Measurements from ENCODE around the gene APIP.

APIP gene

DNA sequence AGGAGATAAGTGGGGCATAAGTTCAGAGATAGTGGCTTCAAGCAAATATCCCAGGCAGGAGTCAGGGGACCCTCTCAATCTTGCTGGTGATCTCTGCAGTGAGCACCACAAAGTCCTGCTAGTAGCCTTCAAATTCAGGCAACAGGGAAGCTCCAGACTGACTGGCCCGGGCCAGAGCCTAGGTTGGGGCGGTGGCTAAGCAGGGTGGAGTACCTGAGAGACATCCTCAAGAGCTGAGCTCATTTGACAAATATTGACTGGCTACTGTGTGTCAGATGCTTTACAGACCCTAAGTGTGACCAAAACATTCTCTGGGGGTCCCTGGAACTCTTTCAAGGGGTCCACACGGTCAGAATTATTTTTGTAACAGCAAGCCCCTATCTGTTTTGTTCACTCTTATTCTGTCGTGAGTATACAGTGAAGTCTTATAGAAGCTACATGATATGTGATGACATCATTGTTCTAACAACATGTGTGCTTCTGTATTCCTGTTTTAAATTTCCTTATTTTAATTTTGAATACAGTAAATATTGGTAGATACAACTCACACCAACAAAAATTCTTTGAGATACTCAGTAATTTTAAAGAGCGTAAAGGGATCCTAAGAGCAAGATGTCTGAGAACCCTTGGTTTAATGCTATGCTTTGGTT is 71.6 kb downstream of the APIP start:
- peaks cover 35% of the 10 kb centered on the region for H3K27me3 Mint-ChIP-seq
- ATAC-seq (replicated peaks; ENCODE audit: extremely low read depth, poor library complexity, severe bottlenecking): no peak
- H3K27ac Mint-ChIP-seq (ENCODE audit: low read depth): no peak overlapping the region
- no peak for DNase-seq (ENCODE audit: low spot score in 2 of 2)
- no peaks in the 10 kb centered on the region for H3K4me1 Mint-ChIP-seq
- H3K36me3 Mint-ChIP-seq (ENCODE audit: insufficient read depth): peaks cover 2% of the 10 kb centered on the region
- H3K4me3 Mint-ChIP-seq: no peak overlapping the region
- H3K9me3 Mint-ChIP-seq: no peaks in the 10 kb centered on the region

DNA sequence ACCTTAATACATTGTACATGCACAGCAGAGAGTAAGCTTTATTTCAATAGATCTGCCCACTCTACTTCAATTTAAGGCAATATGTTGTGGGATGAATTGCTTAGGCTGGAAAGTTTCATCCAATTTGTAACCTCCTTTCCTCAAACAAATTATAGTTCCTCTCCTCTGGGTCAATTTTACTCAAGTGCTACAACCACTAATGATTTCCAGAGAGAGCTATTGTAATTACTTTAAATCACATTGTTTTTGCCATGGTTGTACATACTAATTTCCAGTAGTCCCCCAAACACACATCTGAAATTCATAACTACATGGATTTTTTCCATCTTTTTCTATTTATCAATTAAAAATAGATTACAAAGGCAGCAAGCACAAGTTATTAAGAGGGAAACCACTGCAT is 72.9 kb downstream of the APIP start:
- no peak overlapping the region for H3K4me3 Mint-ChIP-seq
- no peaks in the 10 kb centered on the region for H3K9me3 Mint-ChIP-seq
- no peak for ATAC-seq (replicated peaks; ENCODE audit: extremely low read depth, poor library complexity, severe bottlenecking)
- no peak overlapping the region for H3K27ac Mint-ChIP-seq (ENCODE audit: low read depth)
- peaks cover 4% of the 10 kb centered on the region for H3K36me3 Mint-ChIP-seq (ENCODE audit: insufficient read depth)
- H3K4me1 Mint-ChIP-seq: no peaks in the 10 kb centered on the region
- no peak for DNase-seq (ENCODE audit: low spot score in 2 of 2)
- peaks cover 34% of the 10 kb centered on the region for H3K27me3 Mint-ChIP-seq

DNA sequence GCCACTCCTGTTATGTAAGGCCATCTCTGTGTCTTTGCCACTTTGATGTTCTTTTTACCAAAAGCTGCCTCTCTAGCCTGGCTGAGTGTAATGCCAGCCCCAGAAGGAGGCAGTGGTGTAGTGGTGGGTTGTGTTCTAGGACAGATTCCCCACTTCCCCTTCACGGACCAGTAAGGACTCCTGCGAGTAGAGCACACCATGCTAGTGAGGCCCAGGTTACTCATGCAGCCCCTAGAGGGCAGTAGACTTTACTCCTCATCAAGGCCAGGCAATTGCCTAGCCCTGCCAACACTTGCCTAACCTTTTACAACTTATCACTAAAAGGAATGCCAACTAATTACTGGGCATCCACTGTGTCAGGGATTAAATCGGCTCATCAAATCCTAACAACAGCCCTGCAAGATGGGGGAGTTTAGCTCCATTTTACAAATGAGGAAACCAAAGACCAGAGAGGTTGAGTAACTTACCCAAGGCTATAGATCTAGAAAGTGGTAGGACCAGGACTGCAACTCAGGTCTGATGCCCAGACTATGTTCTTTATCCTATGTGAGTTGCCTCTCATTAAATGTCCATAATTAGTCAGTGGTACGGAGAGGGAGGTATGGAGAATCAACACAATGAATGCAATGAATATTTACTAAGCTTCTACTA is 75.3 kb downstream of the APIP start:
- H3K27me3 Mint-ChIP-seq: peaks cover 39% of the 10 kb centered on the region
- H3K9me3 Mint-ChIP-seq: no peaks in the 10 kb centered on the region
- no peak overlapping the region for H3K4me3 Mint-ChIP-seq
- peaks cover 4% of the 10 kb centered on the region for H3K36me3 Mint-ChIP-seq (ENCODE audit: insufficient read depth)
- DNase-seq (ENCODE audit: low spot score in 2 of 2): no peak
- no peaks in the 10 kb centered on the region for H3K4me1 Mint-ChIP-seq
- ATAC-seq (replicated peaks; ENCODE audit: extremely low read depth, poor library complexity, severe bottlenecking): peak; percentile 32
- no peak overlapping the region for H3K27ac Mint-ChIP-seq (ENCODE audit: low read depth)

DNA sequence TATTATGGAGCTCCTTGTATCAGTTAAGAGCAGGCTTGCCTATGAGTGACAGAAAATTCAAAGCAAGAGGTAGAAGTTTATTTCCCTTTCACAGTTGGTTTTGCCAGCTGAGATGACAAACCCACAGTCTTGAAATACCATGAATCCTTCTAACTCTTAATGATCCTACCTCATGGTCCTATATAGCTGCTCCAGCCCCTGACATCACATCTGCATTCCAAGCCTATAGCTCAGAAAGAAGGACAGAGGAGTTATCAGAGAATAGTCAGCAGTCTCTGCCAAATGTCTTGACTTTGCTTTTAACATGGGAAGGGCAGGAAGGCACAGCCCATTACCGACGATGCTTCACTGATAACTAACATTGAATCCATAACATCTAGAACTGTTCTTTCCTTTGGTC is 76.2 kb downstream of the APIP start:
- H3K27ac Mint-ChIP-seq (ENCODE audit: low read depth): no peak overlapping the region
- H3K4me1 Mint-ChIP-seq: no peaks in the 10 kb centered on the region
- no peak overlapping the region for H3K4me3 Mint-ChIP-seq
- ATAC-seq (replicated peaks; ENCODE audit: extremely low read depth, poor library complexity, severe bottlenecking) (no peak), DNase-seq (ENCODE audit: low spot score in 2 of 2) (no peak)
- H3K27me3 Mint-ChIP-seq: peaks cover 47% of the 10 kb centered on the region
- H3K9me3 Mint-ChIP-seq: no peaks in the 10 kb centered on the region
- H3K36me3 Mint-ChIP-seq (ENCODE audit: insufficient read depth): peaks cover 4% of the 10 kb centered on the region

DNA sequence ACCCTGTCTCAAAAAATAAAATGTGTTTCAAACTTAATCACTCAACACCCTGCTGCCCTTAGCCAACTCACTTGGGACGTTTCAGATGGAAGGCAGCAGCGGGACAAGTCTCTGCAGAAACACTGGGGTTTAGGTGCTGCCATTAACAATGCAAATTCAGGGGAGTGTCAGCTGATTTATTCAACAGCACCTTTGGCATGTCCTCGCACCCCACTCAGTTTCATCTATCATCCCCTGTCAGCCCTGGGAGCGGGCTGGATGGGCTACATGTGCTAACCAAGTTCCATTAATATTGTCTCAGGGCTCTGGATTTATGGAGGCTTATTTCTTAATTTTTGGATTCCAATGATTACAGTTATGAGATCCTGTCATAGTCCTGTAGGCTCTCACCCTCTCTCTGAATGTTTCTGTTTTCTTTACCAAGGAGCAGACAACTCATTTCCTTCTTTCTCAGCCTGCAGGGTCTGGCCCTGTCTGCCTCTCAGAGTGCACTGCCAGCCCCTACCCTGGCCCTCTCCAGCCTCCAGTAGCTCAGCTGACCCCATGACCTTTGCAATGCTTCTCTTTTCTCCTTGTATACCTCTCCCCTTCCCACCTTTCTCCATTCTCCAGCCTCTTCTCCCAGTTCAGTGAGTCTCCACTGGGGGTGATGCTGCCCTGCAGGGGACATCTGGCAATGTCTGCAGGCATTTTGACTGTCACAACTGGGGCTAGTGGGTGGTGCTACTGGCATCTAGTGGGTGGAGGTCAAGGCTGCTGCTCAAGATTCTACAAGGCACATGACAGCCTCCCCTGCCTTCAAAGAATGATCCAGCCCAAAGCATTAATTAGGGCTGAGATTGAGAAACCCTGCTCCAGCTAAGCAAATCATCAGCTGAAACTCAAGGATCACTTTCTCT is 79.0 kb downstream of the APIP start:
- no peaks in the 10 kb centered on the region for H3K4me1 Mint-ChIP-seq
- no peaks in the 10 kb centered on the region for H3K9me3 Mint-ChIP-seq
- ATAC-seq (replicated peaks; ENCODE audit: extremely low read depth, poor library complexity, severe bottlenecking): no peak
- peaks cover 44% of the 10 kb centered on the region for H3K27me3 Mint-ChIP-seq
- no peak for DNase-seq (ENCODE audit: low spot score in 2 of 2)
- no peak overlapping the region for H3K27ac Mint-ChIP-seq (ENCODE audit: low read depth)
- no peak overlapping the region for H3K4me3 Mint-ChIP-seq
- peaks cover 2% of the 10 kb centered on the region for H3K36me3 Mint-ChIP-seq (ENCODE audit: insufficient read depth)

DNA sequence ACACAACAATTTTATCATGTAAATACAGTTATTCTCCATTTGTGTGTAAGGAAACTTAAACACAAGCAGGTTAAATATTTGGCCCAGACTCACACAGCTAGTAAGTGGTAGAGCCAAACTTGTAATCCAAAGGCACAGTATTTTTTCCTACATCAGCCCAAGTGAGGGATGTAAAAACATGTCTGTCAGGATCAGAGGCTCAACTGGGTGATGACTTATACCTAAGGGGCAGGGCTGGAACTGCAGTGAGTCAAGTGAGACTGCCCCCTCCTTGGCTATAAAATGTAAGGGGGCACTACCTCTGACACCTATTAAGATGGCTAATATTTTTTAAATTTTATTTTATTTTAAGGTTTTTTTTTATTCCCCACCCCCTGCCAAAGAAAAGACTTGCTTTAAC is 82.6 kb downstream of the APIP start:
- Mint-ChIP-seq H3K27ac (ENCODE audit: low read depth) (no peak overlapping the region), H3K27me3 (peaks cover 62% of the 10 kb centered on the region), H3K4me1 (no peaks in the 10 kb centered on the region), H3K36me3 (ENCODE audit: insufficient read depth) (peaks cover 2% of the 10 kb centered on the region), H3K9me3 (no peaks in the 10 kb centered on the region), H3K4me3 (no peak overlapping the region)
- ATAC-seq (replicated peaks; ENCODE audit: extremely low read depth, poor library complexity, severe bottlenecking) (no peak), DNase-seq (ENCODE audit: low spot score in 2 of 2) (no peak)

Data from central memory CD8-positive, alpha-beta T cell (primary cell).